Stomach (tissue), 4 donors: Measurements from ENCODE around the gene HYCC1.

Experiments
- POLR2A ChIP-seq, 4 donors: fragments of 450-650 bp; IDR thresholded peaks; one replicate each; pipeline ENCODE4 v1.6.1; 2016; ENCODE audit warnings: antibody characterized with exemption in 4 of 4, control low read depth in 2 of 4, mild to moderate bottlenecking in 1 of 4, moderate library complexity in 1 of 4
- TF ChIP-seq, protein P1 (sequence below), 7 experiments: fragments of 450-650 bp in 4 of 7; fragments of 200-600 bp in 3 of 7; sonication (generic) in 3 of 7; IDR thresholded peaks; one replicate each; pipeline ENCODE4 v1.5.1; 2016 to 2019; ENCODE audit warnings: antibody characterized with exemption in 7 of 7, control low read depth in 2 of 7, mild to moderate bottlenecking in 1 of 7

DNA sequence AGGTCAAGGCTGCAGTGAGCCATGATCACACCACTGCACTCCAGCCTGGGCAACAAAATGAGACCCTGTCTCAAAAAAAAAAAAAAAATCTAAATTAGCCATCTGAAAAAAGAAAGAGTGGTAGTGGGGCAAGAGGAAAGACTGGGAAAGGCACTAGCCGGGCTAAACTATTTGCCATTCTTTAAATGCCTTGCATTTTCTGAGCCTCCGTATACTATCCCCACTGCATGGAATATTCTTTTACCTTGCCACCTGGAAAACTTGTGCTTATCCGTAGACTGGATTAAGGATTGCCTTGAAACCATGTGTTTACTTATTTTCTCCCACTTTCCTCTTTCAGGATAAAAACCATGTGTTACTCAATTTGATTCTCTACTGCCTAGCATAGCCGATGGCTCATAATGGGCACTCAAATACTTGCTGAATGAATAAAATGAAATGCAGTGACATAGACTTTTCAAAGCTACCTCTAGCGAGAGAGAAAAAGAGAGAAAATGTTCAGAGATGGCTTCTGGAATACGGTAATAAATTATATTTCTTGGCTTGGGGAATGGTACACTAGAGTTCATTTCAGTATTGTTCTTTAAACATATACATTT lies 30.6 kb downstream of the HYCC1 start:
- TF ChIP-seq, protein P1, sequence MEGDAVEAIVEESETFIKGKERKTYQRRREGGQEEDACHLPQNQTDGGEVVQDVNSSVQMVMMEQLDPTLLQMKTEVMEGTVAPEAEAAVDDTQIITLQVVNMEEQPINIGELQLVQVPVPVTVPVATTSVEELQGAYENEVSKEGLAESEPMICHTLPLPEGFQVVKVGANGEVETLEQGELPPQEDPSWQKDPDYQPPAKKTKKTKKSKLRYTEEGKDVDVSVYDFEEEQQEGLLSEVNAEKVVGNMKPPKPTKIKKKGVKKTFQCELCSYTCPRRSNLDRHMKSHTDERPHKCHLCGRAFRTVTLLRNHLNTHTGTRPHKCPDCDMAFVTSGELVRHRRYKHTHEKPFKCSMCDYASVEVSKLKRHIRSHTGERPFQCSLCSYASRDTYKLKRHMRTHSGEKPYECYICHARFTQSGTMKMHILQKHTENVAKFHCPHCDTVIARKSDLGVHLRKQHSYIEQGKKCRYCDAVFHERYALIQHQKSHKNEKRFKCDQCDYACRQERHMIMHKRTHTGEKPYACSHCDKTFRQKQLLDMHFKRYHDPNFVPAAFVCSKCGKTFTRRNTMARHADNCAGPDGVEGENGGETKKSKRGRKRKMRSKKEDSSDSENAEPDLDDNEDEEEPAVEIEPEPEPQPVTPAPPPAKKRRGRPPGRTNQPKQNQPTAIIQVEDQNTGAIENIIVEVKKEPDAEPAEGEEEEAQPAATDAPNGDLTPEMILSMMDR (IDR thresholded peaks at IDR 0.05) = no peak
- no peak for TF ChIP-seq POLR2A (IDR thresholded peaks at IDR 0.05)
